ENCODE results near the gene ZNF780B.
A peak's percentile ranks its signal among the peaks of the same experiment; 100 is the strongest.

Gene ZNF780B

DNA sequence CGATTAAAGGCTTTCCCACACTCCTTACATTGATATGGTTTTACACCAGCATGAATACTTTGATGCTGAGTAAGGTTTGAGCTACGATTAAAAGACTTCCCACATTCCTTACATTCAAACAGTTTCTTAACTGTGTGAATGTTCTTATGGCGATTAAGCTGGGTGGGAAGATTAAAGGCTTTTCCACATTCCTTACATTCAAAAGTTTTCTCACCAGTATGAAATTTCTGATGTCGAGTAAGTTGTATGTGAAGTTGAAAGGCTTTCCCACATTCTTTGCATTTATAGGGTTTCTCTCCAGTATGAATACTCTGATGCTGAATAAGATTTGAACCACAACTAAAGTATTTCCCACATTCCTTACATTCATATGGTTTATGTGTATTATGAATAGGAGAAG, 20.0 kb downstream of the ZNF780B start:
- DNase-seq: no peak

DNA sequence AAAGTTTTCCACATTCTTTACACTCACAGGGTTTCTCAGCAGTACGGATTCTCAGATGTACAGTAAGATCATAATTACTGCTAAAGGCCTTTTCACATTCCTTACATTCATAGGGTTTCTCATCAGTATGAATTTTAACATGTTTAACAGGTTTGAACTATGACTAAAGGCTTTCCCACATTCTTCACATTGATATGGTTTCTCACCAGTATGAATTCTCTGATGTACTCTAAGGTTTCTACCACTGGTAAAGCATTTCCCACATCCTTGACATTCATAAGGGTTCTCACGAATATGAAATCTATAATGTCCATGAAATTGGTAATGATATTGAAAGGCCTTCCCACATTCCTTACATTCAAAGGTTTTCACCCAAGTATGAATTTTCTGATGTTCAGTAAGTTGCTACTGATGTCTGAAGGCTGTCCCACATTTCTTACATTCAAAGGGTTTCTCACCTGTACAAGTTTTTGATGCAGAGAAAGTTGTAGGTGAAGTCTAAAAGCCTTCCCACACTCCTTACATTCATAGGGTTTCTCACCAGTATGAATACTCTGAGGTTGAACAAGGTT, 22.0 kb downstream of the ZNF780B start:
- DNase-seq: no peak

DNA sequence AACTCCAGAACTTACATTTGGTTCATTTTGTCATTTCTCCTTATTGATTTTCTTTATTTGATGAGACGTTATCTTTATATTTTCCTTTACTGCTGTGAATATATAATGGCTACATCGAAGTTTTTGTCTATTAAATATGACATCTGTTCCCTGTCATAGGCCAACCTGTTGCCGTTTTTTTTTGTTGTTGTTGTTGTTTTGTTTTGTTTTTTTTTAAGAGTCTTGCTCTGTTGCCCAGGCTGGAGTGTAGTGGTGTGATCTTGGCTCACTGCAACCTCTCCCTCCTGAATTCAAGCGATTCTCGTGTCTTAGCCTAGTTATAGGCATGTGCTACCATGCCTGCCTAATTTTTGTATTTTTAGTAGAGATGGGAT, 29.4 kb downstream of the ZNF780B start:
- no peak for DNase-seq

DNA sequence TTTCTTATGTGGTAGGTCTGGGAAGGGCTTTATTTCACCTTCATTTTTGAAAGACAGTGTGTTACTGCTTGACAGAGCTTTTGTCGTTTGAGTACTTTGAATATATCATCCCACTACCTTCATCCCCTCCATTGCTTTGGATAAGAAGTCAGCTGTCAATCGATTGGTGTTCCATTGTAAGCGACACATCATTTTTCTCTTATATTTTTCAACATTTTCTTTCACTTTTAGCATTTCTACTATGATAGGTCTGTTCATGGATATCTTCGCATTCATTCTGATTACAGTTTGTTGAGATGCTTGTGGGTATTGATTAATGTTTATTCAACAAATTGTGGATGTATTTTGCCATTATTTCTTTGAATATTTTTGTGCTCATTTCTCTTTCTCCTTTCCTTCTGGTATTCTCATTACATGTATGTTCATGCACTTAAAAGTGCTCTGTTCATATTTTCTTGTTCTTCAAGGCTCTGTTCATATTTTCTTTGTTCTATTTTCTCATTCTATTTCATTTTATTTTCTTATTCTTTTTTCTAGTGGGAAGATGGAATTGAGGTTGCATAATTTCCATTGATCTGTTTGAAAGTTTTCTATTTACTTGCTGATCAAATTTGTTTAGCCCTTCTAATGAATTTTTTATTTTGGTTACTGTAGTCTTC, 30.0 kb downstream of the ZNF780B start:
- no peak for DNase-seq

DNA sequence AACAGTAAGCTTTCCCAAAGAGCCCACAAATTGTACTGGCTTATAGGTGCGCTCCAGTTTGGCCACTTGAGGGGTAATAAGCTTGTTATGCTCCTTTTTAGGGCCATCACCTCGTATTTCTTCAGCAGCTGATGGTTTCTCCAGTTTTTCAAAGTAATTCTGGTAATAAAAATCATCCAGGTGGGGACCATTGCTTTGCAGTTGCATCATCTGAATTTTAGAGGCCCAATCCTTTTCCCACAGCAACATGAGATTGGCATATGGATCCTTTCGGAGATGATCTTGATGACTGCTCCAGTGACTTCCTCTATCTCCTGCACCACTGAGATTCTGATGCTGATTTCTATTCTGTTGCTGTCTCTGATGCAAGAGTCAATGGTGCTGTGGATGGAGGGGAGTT, 32.1 kb downstream of the ZNF780B start:
- no peak for DNase-seq

DNA sequence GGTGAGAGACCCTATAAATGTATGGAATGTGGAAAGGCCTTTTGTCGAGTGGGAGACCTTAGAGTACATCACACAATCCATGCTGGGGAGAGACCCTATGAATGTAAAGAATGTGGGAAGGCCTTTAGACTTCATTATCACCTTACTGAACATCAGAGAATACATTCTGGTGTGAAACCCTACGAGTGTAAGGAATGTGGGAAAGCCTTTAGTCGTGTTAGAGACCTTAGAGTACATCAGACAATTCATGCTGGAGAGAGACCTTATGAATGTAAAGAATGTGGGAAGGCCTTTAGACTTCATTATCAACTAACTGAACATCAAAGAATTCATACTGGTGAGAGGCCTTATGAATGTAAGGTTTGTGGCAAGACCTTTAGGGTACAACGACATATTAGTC, 42.0 kb downstream of the ZNF780B start:
- no peak for DNase-seq

DNA sequence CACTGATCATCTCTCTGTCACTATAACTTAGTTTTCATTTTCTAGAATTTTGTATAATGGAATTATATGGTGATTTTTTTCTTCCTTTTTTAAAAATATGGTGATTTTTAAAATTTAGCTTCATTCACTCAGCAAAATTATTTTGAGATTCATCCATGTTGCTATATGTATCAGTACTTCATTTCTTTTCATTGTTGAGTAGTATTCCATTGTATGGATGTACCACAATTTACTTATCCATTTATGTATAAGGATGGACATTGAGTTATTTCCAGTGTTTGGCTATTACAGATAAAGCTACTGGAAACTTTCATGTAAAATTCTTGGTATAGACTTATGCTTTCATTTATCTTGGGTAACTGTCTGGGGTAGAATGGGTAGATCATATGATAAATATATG, 46.4 kb downstream of the ZNF780B start:
- no peak for DNase-seq

DNA sequence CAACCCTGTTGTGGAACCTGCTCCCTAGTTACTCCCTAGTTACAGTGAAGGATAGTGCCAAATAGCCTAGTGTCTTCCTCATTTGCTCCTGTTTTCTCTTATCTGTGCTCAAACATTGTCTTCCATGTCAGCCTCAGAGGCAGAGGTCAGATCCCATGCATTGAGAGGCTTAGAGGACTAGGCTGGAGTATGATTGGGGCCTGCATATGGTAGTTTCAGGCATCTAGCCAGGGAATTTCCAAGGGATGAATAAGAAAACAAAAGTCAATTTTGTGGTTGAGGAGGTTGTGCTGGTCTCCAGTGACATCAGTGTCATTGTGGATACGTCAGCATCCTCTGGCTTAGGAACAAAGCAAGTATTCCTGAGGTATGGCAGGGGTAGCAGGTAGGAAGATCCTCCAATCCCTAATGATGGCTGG, 49.7 kb downstream of the ZNF780B start:
- DNase-seq: no peak

DNA sequence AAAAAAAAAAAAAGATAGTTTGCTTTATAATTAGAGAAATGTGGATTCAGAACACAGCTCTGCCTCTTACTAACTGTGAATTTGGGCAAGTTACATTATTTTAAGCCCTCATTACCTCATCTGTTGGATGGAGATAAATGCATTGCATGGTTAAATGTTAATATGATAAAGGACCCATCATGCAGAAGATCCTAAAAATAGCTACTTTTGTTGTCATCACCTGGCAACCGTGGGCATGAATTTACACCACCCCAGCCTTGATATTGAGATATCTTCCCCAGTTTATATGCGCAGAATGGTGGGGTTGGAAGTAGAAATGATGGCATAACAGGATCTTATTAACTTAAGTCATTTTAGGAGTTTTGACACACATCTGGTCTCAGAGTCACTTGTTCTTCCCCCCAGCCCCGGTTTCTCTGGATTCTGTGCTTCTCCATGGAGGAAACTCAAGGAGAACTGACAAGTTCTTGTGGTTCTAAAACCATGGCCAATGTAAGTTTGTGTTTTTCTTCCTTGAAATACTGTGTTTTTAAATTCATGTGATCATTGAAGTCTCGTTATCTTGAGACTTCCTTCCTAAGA, 50.2 kb downstream of the ZNF780B start:
- DNase-seq: no peak

DNA sequence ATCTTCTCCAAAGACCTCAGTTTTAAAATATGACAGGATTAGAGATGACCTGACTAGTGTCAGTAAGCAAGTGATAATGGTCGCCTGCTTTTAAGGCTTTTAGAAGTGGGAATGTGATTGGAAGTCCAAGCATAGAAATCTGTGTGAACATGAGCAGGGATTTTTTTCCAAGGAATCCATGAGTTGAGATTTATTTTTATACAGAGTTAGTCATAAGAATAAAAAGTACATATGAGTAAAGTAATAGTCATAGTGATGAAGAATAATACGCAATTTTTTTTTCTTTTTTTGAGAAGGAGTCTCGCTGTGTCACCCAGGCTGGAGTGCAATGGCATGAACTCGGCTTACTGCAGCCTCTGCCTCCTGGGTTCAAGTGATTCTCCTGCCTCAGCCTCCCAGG, 57.5 kb downstream of the ZNF780B start:
- no peak for DNase-seq

DNA sequence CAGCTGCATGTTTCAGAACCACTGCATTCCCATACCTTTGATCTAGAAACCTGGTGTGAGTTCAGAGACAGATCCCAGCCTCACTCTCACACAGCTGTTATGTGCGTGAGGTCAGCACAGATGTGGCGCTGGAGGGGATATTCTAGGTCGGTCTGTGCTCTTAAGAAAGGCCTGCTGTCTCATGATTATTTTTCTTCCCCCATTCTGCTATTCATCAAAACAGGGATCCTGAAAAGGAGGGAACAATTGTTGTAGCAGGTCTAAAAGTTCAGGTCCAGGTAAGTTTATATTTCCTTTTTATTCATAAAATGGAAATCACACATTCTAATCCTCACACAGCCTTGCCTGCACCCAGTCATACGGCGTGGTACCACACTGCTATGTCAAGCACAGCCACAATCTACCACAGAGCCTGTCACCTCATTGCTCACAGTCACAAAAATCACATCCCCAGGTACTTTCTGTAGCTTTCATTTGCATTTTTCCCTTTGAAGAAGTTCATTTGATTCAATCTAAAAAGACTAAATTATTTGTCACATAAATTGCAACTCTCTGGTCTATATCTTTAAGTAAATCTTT, 58.3 kb downstream of the ZNF780B start:
- DNase-seq: no peak

DNA sequence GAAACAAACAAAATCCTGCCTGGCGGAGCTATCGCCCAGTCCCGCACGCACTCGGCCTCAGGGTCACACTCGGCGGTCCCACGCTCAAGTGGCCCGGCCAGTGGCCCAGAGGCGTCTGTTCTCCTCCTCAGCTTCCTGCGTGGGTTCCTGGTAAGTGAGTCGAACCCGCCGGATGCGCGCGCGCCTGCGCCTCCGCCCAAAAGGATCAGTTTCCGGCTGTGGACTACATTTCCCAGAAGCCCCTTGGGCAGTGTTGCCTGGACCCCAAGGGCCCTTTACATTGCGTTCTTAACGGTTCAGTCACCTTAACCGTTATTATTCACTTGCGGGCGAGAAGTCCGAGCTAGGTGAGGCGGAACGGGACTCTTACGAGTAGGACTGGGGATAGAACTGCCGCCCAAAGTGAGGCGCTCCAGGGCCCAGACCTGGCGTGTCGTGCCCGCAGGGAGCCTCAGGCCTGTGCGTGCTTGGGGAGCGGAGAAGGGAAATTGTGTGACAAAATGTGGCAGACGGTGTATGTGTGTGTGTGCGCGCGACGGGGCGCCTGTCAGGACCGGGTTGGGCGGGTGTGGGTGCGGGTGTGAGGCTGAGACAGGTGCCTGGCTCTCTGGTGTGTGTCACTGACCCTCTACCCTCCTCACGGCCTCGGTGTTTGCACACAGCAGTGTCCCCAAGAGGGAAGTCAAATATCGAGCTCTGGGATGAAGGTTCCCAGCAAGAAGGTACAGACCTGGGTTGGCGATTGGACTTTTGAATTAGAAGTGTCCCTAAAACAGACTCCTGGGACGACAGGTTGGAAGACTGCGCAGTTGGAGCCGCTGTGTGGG, 59.0 kb downstream of the ZNF780B start, which contains the start of gene ZNF546:
Gene ZNF546 (plus strand): TSS at position 250 of the 827 bp plus-strand sequence. CDS start 1,267 bp downstream, outside the sequence.
- peak; percentile 95 for DNase-seq

DNA sequence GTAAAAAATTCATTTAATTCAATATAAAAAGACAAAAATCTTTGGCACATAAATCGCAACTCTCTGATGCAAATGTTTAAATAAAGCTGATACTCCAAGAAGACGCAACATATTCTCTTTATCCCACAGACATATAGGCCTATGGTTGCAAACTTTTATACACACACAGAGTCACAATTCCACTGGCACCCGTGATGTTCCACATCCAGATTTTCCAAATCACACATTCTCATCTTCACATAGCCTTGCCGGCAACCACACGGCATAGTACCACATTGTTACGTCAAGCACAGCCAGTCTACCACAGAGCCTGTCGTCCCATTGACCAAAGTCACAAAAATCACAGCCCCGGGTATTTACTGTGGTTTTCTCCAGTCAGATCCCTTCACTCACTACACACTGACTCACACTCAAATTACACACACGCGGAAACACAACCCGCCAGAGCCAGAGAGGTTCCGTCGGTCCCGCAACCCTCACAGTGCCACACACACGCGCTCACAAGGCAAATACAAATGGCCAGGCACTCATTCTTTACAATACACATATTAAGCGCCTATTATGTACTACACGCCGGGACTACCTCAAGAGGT, 59.7 kb downstream of the ZNF780B start:
- peak in 1 of 2 donors; percentile 49 for DNase-seq

DNA sequence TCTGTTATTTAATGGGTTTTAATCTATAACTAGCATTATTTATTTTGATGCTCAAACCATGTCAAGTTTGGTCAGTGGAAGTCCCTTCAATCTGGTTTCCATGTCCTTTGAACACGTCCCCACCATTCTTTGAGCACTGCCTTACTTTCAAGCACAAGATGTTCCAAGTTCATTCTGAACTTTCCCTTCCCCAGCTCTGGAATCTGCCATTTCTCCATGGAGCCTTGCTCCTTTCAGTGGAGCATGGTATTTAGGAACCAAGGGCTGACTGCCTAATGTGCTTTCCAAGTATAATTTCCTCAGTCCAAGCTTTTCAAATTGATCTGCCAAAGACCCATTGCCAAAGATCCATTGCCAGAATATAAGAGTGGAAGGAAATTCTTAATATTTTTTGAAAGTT, 60.2 kb downstream of the ZNF780B start:
- DNase-seq: no peak

DNA sequence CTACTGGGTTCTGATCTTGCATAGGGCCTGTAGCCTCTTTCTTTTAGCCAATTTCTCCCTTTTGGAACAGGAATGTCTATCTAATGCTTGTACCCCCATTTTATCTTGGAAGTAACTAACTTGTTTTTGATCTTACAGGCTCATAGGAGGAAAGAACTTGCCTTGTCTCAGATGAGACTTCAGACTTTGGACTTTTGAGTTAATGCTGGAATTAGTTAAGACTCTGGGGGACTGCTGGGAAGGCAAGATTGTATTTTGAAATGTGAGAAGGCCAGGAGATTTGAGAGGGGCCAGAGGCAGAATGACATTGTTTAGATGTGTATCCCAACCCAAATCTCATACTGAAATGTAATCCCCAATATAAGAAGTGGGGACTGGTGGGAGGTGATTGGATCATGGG, 61.7 kb downstream of the ZNF780B start:
- no peak for DNase-seq

DNA sequence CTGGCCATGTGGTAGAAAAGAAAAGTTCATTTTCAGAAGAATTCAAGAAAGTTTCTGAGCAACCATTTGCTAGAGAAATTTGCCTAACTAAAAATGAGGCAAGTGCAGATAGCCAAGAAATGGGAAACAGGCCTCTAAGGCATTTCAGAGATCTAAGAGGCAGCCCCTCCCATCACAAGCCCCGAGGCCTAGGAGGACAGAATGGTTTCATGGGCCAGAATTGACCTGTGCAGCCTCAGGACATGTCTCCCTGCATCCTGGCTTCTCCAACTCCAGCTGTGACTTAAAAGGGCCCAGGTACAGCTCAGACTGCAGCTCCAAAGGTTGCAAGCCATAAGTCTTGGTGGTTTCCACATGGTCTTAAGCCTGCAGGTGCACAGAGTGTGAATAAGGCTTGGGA, 62.4 kb downstream of the ZNF780B start:
- DNase-seq: no peak

DNA sequence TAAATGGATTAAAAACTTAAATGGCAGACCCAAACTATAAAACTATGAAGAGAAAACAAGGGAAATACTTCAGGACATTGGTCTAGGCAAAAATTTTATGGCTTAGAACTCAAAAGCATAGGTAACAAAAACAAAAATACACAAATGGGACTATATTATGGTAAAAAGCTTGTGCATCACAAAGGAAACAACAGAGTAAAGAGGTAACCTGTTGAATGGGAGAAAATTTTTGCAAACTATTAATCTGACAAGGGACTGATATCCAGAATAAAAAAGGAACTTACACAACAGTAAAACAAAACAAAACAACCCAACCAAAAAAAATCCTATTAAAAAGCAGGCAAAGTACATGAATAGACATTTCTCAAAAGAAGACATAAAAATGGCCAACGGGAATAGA, 68.4 kb downstream of the ZNF780B start:
- no peak for DNase-seq

DNA sequence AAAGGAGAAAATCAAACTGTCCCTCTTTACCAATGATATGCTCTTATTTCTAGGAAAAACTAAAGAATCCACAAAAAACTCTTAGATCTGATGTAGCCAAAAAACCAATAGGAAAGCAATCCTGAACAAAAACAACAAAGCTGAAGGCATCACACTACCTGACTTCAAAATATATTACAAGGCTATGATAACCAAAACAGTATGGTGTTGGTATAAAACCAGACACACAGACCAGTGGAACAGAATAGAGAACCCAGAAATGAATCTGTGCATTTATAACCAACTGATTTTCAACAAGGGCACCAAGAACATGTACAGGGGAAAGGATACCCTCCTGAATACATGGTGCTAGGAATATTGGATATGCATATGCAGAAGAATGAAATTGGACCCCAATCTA, 68.9 kb downstream of the ZNF780B start:
- DNase-seq: no peak

DNA sequence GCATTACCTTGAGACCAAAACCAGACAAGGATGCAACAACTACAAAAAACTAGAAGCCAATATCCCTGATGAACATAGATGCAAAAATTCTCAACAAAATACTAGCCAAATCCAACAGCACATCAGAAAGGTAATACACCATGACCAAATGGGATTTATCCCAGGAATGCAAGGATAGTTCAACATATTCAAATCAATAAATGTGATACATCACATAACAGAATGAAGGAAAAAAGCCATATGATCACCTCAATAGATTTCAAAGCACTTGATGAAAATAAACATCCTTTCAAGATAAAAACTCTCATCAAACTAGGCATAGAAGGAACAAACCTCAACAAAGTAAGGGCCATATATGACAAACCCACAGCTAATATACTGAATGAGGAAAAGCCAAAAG, 69.4 kb downstream of the ZNF780B start:
- no peak for DNase-seq

DNA sequence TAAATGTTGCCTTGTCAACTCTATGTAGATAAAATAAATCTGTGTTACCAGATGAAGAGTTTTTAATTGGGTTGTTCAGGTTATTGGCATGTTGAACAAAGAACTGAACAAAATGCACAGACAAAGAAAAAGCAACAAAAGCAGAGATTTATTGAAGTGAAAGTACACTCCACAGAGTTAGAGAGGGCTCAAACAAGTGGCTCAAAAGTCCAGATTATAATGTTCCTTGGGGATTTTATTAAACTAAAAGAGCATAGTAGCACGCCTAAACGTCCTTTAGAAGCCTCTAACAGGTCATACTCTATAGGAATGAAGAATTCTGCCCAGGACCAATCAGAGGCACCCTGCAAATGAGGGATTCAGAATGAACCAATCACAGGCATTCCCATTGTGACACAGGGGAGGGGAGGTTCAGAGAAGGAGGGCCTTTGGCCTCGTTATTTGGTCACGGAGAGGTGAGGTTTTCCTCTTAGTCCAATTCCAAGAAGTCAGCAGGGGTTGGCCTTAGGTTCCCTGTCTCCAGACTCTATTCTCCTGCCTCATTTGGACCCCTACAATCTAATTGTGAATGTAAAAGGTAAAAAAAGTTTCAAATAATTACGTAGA, 72.2 kb downstream of the ZNF780B start:
- DNase-seq: no peak

DNA sequence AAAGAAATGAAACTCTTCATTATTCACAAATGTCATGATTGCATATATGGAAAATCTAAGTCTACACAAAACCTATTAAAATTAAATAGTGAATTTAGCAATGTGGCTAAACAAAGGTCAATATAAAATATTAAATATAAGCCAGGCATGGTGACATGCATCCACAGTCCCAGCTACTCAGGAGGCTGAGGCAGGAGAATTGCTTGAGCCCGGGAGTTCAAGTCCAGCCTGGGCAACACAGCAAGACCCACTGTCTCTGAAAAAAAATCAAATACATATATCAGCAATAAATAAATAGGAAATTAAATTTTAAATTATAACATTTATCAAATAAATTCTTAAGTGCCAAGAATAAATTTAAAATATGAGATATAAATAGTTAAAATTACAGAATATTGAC, 73.1 kb downstream of the ZNF780B start:
- no peak for DNase-seq
